PC-3 (cell line): ENCODE measurements around the gene SYNGR4. TPM values are rescaled to one million over a fixed set of nuclear protein-coding genes. Genes with fewer than 3 reads are reported as not detected.

Experiments used
- ATAC-seq: fragments of 200-7000 bp; cut with Tn5 transposase; 2 replicates; pipeline ENCODE4 v1.9.1; 2020; ENCODE audit warnings: mild to moderate bottlenecking, moderate library complexity
- BruUV-seq: library from RNA; stranded (reverse); fragments of 400-500 nt; replicated peaks from 2 replicates; lab custom pipeline; 2021; lab: Mats Ljungman, UMichigan
- CTCF ChIA-PET: fragments of 300-600 bp; sonication (Branson Sonifier 250); formaldehyde crosslinking; loops from one replicate; lab custom pipeline; 2022; ENCODE audit warnings: antibody characterized with exemption; lab: Charles Lee
- POLR2A ChIA-PET: fragments of 300-600 bp; sonication (Branson Sonifier 250); formaldehyde crosslinking; loops from one replicate; lab custom pipeline; 2022; ENCODE audit warnings: antibody characterized with exemption; ENCODE audit not compliant: unreplicated experiment; lab: Charles Lee
- DNase-seq: peaks from one replicate; pipeline ENCODE4 v3.0.0-alpha.2; 2015
- H2AFZ ChIP-seq: fragments of 300-600 bp; sonication (generic); 2 replicates; pipeline ENCODE4 v1.6.0; 2016; ENCODE audit warnings: antibody characterized with exemption, low read length
- H3F3A ChIP-seq: fragments of 300-600 bp; sonication (generic); one replicate; pipeline ENCODE4 v1.6.0; 2017; ENCODE audit warnings: antibody characterized with exemption, low read length, control low read depth, mild to moderate bottlenecking; ENCODE audit not compliant: unreplicated experiment
- H3K27ac ChIP-seq: fragments of 300-600 bp; sonication (generic); 2 replicates; pipeline ENCODE4 v1.5.1; 2016; ENCODE audit warnings: mild to moderate bottlenecking, low read length
- H3K27me3 ChIP-seq: fragments of 300-600 bp; sonication (generic); 2 replicates; pipeline ENCODE4 v1.6.1; 2016; ENCODE audit warnings: low read length, mixed read lengths
- H3K36me3 ChIP-seq: fragments of 300-600 bp; sonication (generic); 2 replicates; pipeline ENCODE4 v1.6.1; 2016; ENCODE audit warnings: low read depth, mixed run types, low read length, mixed read lengths
- H3K4me1 ChIP-seq: fragments of 300-600 bp; sonication (generic); 2 replicates; pipeline ENCODE4 v1.5.1; 2016; ENCODE audit warnings: low read length; ENCODE audit not compliant: insufficient read depth
- H3K4me2 ChIP-seq: fragments of 300-600 bp; sonication (generic); 2 replicates; pipeline ENCODE4 v1.6.0; 2016; ENCODE audit warnings: low read length
- H3K4me3 ChIP-seq: fragments of 300-600 bp; sonication (generic); 2 replicates; pipeline ENCODE4 v1.5.1; 2016; ENCODE audit warnings: mild to moderate bottlenecking, low read length, mixed read lengths
- H3K79me2 ChIP-seq: fragments of 300-600 bp; sonication (generic); 2 replicates; pipeline ENCODE4 v1.6.1; 2017; ENCODE audit warnings: low read length, mixed read lengths
- H3K9ac ChIP-seq: fragments of 300-600 bp; sonication (generic); 2 replicates; pipeline ENCODE4 v1.6.0; 2016; ENCODE audit warnings: mild to moderate bottlenecking, low read length
- H3K9me2 ChIP-seq: fragments of 300-600 bp; sonication (generic); replicated peaks from 2 replicates; pipeline ENCODE4 v1.6.1; 2016; ENCODE audit warnings: mixed run types, low read length, mixed read lengths
- H3K9me3 ChIP-seq: fragments of 300-600 bp; sonication (generic); 2 replicates; pipeline ENCODE4 v1.6.1; 2016; ENCODE audit warnings: low read length, mixed read lengths
- H4K20me1 ChIP-seq: fragments of 300-600 bp; sonication (generic); 2 replicates; pipeline ENCODE4 v1.6.1; 2016; ENCODE audit warnings: low read length, mixed read lengths
- EZH2 ChIP-seq: fragments of 300-600 bp; sonication (generic); IDR thresholded peaks from one replicate; pipeline ENCODE4 v1.6.1; 2017; ENCODE audit warnings: antibody characterized with exemption, mild to moderate bottlenecking, low read length; ENCODE audit not compliant: unreplicated experiment
- EZH2phosphoT487 ChIP-seq: fragments of 300-600 bp; sonication (generic); IDR thresholded peaks from 2 replicates; pipeline ENCODE4 v1.6.1; 2018; ENCODE audit warnings: mild to moderate bottlenecking, antibody characterized with exemption, low read length, borderline replicate concordance
- intact Hi-C: fragments of 100-400 bp; cut with micrococcal nuclease; formaldehyde crosslinking; loops from 2 replicates; pipeline ENCODE4 v1.9.0; 2023
- total RNA-seq: library from RNA; depleted of rRNA; stranded (reverse); fragments of >200 nt; gene quantifications from 2 replicates; pipeline ENCODE4 v1.2.3, GENCODE V29; 2014
- TF ChIP-seq, protein P1 (sequence below): fragments of 300-600 bp; sonication (generic); conservative IDR thresholded peaks from 2 replicates; pipeline ENCODE4 v1.5.1; 2017; ENCODE audit warnings: antibody characterized with exemption, low read depth, mild to moderate bottlenecking, low read length

The SYNGR4 gene
- total RNA-seq, 1 experiment from 2014 or later, result not detected

GRCh38 chr19:48341515-48342413 is 22.4 kb upstream of the SYNGR4 start:
- TF ChIP-seq EZH2phosphoT487, result no peak
- TF ChIP-seq EZH2, result no peak
- TF ChIP-seq, protein P1, sequence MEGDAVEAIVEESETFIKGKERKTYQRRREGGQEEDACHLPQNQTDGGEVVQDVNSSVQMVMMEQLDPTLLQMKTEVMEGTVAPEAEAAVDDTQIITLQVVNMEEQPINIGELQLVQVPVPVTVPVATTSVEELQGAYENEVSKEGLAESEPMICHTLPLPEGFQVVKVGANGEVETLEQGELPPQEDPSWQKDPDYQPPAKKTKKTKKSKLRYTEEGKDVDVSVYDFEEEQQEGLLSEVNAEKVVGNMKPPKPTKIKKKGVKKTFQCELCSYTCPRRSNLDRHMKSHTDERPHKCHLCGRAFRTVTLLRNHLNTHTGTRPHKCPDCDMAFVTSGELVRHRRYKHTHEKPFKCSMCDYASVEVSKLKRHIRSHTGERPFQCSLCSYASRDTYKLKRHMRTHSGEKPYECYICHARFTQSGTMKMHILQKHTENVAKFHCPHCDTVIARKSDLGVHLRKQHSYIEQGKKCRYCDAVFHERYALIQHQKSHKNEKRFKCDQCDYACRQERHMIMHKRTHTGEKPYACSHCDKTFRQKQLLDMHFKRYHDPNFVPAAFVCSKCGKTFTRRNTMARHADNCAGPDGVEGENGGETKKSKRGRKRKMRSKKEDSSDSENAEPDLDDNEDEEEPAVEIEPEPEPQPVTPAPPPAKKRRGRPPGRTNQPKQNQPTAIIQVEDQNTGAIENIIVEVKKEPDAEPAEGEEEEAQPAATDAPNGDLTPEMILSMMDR, result no peak
- CTCF ChIA-PET, result interaction anchor here (0.5 to 1.3 kb wide), 2 partner anchors 9 to 126 kb away, joined by 6 to 18 read pairs; no protein-coding TSS in a partner anchor
- no peaks in the 10 kb centered on the region for H3K9me2 ChIP-seq
- peaks cover 12% of the 10 kb centered on the region for H3K4me1 ChIP-seq
- H3K4me2 ChIP-seq, result no peak overlapping the region
- ATAC-seq, result no peak
- H3K79me2 ChIP-seq, result no peaks in the 10 kb centered on the region
- H4K20me1 ChIP-seq, result no peaks in the 10 kb centered on the region
- no peaks in the 10 kb centered on the region for H3K27me3 ChIP-seq
- no peak overlapping the region for H2AFZ ChIP-seq
- no peak for DNase-seq
- no peak overlapping the region for H3K27ac ChIP-seq
- no peaks in the 10 kb centered on the region for H3F3A ChIP-seq
- no peak overlapping the region for H3K9ac ChIP-seq
- no peak overlapping the region for H3K4me3 ChIP-seq
- no TSS peak for BruUV-seq
- POLR2A ChIA-PET, result interaction anchor here (1.0 kb wide), 1 partner anchor 9 kb away, joined by 4 read pairs; no protein-coding TSS in a partner anchor
- no peaks in the 10 kb centered on the region for H3K36me3 ChIP-seq
- no peaks in the 10 kb centered on the region for H3K9me3 ChIP-seq
- intact Hi-C loops, result no loop called here

- Histone ChIP-seq H4K20me1 (no peaks in the 10 kb centered on the region), H3K4me3 (no peak overlapping the region), H3K79me2 (no peaks in the 10 kb centered on the region), H2AFZ (no peak overlapping the region), H3K9me2 (no peaks in the 10 kb centered on the region), H3K27ac (no peak overlapping the region), H3K4me1 (peaks cover 12% of the 10 kb centered on the region), H3K27me3 (no peaks in the 10 kb centered on the region), H3K4me2 (no peak overlapping the region), H3F3A (no peaks in the 10 kb centered on the region), H3K9ac (no peak overlapping the region), H3K36me3 (no peaks in the 10 kb centered on the region), H3K9me3 (no peaks in the 10 kb centered on the region)
- DNase-seq, result no peak
- intact Hi-C loops, result no loop called here
- ATAC-seq, result no peak
- POLR2A ChIA-PET, result no interaction called here
- CTCF ChIA-PET, result no interaction called here
- TF ChIP-seq, protein P1, result no peak
- TF ChIP-seq EZH2 (no peak), EZH2phosphoT487 (no peak)
- BruUV-seq, result no TSS peak
Observed at GRCh38 chr19:48342414-48342738, 21.8 kb upstream of the SYNGR4 start.
